NCI-H146 treated with DMSO at 0.1 percent for 48 hours (cell line): ENCODE measurements around the gene GGACT.
A peak's percentile ranks its signal among the peaks of the same experiment; 100 is the strongest.
"Not testable (repeated sequence)": the region's sequence is repeated elsewhere in the genome, so short reads cannot be mapped to it uniquely, and the experiment has no call there.

Experiments
- DNase-seq: peaks from one replicate; lab custom pipeline; 2025; ENCODE audit not compliant: unreplicated experiment; lab: John Stamatoyannopoulos, UW

Gene GGACT

DNA sequence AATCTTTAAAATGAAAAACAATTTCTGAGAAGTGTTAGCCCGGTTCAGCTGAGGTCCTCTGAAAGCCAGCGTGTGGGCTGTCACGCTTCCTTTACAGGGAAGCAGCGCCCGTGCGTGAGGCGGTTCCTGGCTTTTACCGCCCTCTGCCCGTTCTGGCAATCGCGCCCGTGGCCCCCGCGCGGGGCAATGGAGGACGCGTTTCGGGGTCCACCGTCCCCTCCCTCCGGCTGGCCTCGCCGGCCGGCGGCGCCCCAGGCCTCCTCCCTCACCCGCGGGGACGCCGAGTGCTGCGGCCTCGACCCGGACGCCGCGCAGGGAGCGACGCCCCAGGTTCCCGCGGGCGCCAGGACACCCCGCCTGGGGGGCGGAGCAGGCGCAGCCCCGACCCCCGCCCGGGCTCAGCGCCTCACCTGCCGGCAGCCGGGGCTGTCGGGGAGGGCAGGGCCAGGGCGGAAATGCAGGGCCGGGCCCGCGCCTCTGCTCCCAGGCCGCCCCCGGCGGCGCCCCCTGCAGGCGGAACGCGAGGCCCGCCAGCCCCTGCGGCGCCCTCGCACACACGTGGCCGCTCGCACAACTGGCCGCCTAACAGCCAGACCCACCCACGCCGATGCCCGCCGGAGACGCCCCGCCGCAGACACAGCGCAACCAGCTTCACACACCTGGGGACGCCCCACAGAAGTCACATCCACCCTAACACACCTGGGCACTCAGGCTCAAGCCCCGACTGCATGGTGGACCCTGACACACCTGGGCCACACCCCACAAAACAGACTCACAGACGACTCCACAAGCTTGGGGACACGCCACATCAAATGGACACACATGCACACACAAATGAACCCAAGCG lies at the start of gene GGACT:
Gene GGACT (minus strand): TSS at position 459 of the 847 bp plus-strand sequence. CDS start 56,198 bp downstream, outside the sequence.
- peak; percentile 74 for DNase-seq

DNA sequence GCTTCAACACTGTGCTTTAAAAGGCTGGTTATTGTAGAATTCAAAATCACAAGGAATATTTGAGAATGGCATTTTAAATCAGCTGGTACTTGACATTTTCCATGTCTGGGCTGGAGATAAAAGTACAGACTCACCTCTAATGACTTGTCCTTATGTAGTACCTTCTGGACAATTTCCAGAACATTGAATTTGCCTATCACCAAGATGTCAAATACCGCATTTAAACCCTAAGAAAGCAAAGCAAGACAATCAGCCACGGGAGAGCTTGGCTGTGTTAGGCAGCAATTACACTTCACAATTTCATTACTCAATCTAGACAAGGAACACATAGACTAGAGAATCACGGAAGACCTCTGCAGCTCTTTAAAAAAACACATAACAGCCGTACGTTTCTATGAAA lies 49.2 kb upstream of the GGACT start:
- no peak for DNase-seq

DNA sequence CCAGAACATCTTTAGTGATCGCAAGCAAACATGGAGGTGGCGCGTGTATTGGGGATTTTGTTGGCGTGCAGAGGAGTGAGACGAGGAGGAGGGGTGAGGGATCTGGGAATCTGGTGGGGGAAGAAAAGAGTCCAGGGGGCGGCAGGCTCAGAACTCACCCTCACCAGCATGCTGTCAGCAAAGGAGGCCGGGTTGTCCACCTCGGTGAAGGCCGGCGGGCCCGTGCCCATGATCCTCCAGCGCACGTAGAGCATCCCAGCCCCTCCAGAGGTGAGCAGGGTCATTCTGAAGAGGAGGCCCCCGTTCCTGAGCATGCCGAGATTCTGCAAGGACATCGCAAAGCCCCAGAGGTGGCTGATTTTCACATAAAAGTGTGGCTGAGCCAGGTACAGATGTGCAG lies 48.8 kb upstream of the GGACT start:
- no peak for DNase-seq

DNA sequence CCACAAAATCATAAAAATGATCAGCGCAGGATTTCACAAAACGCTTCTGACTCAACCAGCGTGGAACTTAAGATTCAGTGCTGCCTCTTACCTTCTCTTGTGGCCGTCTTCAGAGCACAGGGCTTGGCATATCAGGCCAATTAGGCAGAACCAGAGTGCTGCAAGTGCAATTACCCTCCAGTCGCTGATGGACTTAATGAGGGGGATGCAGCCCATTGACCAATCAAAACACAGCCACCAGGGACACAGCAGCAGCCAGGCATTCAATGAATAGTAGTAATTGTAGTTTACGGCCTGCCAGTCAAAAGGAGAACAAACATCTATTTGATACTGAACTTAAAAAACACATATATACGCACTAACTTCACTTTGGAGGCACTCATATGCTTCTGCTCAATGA lies 47.9 kb upstream of the GGACT start:
- peak; percentile 56 for DNase-seq

DNA sequence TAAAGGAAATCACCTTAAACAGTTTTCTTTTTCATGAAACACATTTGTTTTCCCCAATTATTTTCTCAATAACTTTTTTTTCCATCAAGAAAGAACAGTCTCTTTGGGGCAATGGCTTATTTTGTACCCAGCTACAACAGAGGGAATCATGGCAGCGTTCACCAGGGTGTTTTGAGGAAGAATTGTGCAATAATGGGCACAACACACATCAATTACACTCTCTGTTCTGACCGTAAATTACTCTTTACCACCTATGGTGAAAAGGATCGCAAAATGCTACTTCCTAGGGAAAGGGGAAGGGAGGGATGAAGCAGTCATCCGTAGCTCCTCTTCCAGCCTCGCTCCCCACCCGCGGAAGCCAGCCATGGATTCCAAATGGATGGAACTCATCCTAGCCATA lies 47.4 kb upstream of the GGACT start:
- DNase-seq = no peak

DNA sequence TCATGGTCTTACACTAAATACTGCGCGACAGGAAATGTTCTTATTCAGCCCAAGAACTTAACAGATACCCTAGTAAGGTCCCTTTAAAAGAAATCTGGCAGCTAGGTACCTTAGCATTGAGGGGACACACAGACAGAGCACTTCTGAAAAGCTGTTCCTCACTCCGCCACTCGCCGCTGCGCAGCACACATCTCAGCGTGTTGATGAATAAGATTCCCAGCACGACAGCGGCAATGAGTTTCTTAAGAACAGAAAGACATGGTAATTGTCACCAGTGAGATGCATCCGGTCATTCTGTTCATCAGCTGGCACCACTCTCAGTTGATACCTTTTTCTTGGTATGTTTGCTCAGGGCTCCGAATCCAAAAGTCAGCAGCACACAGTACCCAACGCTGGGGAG lies 46.1 kb upstream of the GGACT start:
- DNase-seq = no peak

DNA sequence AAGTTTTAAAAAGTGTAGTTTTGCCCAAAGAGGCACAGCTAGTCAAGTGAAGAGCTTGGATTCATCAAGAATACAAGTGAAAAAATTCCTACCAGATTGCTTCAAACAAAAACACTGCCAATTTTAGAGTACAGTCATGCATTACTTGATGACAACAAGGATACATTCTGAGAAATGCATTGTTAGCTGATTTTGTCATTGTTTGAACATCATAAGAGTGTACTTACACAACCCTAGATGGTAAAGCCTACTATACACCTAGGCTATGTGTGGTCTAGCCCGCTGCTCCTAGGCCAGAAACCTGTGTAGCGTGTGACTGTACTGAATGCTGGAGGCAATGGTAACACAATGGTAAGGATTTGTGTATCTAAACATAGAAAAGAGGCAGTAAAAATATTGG lies 44.9 kb upstream of the GGACT start:
- no peak for DNase-seq

DNA sequence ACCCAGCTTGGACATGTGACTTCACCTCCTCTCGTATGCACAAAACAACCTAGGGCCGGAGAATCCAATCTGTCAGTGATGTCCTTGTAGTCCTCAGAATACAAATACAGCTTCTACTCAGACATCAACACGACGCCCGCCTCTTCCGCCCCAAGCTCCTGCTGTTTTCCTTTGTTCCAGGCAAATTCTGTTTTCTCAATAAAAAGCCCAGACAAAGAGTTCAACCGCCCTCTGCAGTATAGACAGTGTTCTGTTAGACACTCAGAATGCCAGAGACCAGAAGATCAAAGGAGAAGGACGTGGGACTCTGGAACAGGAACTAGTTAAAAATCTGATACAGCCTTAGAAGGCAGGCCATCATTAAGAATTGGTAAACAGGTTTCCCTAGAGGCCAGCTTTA lies 42.0 kb upstream of the GGACT start:
- peak; percentile 97 for DNase-seq

DNA sequence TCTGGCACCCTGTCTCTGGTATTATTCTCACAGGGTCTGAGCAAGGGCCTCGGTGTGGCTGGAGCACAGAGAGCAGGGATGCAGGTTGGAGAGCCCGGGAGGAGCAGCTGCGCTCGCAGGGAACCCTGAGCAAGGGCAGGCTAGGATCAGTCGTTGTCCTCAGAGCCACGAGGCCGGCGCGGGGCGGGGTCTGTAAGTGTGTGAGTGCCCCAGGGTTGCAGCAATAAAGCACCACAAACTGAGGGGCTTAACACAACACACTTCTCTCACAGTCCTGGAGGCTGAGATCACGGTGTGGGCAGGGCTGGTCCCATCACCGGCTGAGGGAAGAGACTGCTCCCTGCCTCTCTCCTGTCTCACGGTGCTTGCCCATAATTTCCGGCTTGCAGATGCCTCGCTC lies 38.5 kb upstream of the GGACT start:
- no peak for DNase-seq

DNA sequence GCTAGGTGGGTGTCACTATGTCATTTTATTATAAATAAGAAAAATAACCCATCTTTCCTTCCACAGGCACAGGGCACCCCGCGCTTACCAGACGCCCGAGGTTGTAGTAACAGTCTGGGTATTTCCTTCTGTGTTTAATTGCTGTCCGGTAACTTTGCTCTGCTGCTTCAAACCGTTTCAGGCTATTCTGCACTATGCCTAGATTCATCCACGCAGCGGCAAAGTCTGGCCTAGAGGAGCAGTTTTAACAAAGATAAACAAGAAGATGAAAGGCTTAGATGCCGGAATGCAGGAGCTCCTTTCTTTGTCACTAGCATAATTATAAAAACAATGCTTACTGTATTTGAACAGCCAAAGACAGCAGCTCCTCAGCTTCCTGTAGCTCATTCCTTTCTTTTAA lies 36.9 kb upstream of the GGACT start:
- no peak for DNase-seq

DNA sequence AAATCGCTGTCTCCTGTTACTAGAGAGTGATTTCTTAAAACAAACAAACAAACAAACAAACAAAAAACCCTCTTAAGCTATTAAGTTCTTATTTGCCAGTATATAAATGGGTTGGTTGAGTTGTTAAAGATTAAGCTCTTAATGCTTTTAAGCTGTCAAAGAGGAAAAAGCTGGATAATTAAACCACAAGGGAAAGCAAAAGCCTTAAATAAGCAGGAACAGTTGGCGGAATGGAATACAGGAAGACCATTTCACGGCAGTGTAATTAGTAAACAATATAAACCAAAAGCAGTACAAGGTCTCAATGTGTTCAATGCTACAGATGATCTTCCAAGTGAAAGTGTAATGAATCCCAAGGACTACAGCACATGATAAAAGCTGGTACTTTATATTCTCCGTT lies 32.2 kb upstream of the GGACT start:
- DNase-seq = no peak

DNA sequence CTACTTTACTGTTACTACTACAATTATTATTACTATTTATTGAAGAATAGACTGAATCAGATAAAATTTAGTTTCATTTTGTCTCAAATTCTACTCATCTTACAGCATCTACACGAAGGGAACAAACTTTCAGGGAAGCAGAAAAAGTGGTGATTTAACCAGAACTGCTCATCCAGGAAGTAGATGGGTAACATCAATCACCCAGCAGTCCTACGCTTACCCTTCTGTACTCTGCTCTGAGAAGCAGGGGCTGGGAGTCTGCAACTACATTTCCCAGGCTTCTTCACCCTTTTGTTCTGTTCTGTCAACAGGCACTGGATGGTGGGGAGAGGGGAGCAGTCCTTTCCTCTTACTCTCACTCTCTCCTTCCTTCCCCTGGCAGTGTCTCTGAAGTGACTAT lies 31.4 kb upstream of the GGACT start:
- DNase-seq = no peak

DNA sequence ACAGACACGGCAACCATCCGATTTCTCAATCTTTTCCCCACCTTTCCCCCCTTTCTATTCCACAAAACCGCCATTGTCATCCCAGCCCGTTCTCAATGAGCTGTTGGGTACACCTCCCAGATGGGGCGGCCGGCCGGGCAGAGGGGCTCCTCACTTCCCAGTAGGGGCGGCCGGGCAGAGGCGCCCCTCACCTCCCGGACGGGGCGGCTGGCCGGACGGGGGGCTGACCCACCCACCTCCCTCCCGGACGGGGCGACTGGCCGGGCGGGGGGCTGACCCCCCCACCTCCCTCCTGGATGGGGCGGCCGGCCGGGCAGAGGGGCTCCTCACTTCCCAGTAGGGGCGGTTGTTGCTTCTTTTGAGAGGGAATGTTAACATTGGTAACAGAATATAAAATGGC lies 30.3 kb upstream of the GGACT start:
- not testable (repeated sequence) for DNase-seq

DNA sequence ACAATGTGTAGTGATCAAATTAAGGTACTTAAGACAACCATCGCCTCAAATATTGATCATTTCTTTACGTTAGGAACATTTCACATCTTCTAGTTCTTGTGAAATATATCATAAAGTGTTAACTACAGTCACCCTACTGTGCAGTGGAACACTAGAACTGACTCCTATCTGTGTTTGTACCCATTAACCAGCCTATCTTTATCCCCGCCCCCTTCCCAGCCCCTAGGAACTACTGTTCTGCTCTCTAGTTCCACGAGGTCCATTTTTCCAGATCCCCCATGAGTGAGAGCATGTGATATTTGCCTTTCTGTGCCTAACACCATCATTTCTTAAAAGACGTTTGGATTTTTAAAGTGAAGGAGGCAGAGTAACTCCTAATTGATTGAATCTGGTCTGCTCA lies 24.4 kb upstream of the GGACT start:
- no peak for DNase-seq

DNA sequence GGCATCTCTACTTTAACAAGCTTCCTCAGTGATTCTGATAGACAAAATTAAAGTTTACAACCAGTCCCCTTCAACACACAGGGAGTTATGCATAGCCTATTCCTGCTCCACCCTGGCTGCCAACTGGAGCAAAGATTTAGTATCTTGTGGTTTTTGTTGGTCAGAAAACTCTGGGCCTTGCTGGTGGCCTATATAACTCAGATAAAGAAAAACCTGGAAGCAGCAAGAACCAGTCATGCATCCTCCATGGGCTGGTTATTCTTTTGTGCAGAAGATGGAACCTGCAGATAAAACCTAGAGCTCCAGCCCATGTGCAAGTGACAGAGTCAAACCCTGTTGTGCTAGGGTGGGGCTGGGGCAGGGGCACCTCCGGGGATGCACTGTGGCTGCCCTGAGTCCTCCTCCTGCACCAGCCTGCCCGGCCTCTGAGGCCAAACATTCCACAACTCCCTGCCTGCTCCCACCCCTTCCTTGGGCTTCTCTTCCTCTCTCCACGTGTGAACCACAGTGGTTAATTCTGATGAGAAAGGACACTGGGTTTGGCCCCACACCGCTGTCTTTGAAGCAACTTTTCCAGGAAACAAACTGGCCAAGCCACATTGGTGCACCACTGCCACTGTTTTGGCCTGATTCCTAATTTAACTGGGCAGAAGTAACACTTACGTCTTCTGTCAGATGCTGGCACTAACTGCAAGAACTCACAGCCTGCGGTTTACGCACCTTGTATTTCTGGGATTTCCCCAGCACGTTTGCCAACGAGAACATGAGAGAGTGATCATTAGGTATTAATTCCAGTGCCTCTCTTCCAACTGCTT lies 23.3 kb upstream of the GGACT start:
- DNase-seq = no peak

DNA sequence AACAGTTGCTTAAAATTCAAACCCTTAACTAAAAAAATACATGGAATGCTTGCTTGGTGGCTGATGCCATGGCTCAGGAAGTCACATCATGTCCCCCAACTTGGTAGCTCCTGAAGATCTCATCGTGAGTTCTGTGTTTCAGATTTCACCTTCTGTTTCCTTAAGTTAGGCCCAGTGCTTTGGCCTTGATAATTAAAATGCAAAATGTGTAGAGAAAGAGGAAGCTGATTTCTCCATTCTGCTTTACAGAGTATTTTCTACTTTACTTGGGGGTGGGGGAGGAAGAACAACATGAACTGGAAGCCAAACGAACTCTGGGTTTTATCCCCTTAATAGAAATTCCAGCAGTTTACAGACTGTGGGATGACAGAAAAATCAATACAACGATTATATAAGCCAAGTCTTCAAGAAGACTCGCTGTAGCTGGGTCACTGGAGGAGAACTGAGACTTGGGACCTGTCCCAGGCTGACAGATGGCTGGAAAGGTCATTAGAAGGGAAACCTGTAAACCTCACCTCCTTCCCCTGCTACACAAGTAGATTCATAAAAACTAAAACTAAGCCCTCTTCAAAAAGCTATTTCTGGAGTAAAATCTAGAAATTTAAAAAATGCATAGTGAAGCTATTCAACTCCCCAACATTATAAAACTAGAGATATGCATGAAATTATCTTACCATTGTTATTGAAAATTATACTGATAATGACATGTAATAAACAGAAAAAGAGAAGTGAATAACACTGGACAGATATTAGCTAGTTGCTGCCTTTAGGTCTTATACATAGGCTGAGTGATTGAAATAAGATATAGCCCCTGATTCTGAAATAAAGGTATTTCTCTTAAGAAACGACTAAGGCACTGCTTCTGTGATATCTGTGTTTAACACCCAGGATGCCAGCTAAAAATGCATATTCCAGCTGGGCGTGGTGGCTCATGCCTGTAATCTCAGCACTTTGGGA lies 22.1 kb upstream of the GGACT start:
- DNase-seq = no peak

DNA sequence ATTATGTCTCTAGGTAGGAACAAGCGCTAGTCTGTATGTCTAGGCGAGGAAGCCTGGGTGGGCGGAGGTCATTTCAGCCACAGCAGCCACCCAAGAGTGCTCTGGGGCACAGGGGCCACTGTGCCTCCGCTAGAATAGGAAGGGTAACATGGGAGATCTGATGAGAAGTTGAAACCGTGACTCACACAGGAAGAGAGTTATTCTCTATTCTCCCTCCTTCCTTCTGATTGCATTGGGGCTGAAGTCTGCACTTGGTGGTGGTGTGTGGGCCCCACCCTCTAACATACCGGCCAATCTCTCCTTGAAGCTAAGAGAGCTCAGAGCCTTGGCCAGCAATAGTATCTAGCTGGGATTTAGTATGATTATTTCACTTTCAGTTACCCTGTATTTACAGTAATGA lies 20.3 kb upstream of the GGACT start:
- no peak for DNase-seq

DNA sequence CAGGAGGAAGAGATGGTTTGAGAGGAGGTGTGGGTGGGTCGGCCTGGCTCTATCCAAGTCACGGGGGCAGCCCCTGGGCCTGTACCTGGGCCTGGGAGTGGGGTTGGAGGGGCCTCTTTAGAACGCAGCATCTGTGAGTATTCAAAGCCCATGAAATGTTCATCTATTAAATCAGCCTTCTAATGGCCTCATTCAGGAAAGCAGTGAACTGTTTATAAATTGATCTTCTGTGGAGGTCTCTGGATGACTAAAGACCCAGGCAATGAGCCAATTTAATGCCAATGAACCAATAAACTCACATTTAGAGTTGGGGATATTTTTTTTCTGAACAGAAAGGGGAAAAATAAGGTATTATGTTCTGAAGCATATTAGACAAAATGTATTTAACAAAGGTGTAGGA lies 19.9 kb upstream of the GGACT start:
- no peak for DNase-seq

DNA sequence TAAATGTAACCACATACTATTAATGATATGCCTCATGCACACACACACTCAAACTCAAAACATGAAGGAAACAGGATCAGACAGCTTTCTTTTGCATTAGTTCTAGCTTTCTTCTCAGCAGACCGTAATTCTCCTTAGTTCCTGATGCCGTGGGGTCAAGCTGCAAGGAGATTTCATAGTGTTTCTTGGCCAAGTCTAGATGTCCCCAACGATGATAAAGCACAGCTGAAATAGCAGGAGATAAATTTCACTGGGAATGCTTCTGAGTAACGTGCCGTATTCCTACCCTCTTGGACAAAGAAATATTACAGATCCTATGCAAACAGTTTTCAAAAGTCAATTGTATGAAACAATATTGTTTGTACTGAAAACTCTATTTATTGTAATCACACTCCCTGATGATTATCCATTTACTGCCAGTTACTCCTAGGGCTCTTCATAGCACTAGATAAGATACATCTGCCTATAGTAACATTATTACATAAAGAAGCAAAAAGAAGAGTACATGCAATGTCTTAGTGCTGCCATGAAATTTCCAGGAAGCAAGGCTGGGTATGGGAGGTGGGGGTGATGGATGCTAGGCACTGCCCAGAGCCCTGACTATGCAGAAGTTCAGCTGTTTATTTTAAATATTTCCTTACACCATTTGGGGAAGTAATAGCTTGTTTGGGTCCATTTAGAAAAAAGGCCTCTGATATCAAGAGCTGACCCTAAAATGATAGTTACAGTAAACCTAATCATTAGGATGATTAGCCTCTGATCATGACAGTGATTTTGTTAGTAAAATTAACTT lies 16.5 kb upstream of the GGACT start:
- no peak for DNase-seq

DNA sequence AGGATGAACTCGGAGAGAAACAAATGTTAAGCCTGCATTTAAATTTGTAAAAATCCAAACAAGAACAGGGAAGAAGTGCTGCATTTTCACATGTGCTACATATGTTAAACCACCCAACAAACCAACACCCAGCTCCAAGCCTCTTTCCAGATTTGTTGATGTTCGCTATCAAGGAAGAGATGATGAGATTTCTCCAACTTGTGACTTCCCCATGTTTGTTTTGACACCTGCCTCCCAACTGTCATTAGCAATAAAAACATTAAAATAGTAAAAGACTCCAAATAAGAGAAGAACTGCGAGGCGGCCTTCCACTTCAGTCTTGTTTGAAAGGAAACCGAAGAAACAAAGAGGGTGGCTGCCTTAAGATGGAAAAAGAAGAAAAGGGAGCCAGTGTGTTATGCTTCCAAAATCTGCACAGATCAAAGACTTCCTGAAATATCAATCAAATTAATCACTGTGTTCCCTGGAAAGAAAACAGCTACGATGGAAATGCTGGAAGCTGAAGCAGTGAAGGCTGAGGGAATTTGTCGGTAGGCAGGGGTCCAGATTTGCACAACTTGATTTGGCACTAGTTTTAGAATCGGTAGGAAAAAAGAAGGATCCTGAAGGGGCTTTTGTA lies 14.0 kb upstream of the GGACT start:
- DNase-seq = no peak
